Stimulated activated CD4-positive, alpha-beta T cell treated with anti-CD3 and anti-CD28 coated beads, TNF-alpha, amount 100 ng/mL, for 48 hours (primary cell): ENCODE data around the gene CRELD1.

Experiments used
- DNase-seq, 3 donors: peaks; one replicate each; pipeline ENCODE4 v3.0.0-alpha.2; 2020; ENCODE audit warnings: low read depth in 3 of 3

CRELD1 gene

DNA sequence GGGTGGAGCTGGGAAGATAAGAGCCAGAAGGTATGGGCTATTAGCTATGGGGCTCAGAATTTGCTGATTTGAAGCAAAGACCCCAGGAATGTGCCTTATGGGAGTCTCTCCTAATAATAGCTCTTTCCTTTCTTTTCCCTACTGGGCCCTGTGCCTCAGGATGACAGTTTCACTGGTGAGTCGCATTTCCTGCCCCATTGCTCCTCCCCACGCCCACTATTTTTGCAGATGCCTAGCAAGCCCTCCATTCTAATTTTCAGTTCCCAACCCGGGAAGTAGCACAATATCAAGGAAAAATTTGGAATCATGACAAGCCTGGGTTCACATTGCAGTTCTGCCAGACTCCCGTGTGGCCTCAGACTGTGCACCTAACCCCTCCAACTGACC lies 30.4 kb upstream of the CRELD1 start:
- no peak for DNase-seq

- DNase-seq: no peak
Observed at GRCh38 chr3:9903904-9904303, 29.7 kb upstream of the CRELD1 start.

- no peak for DNase-seq
Observed at GRCh38 chr3:9906480-9906879, 27.2 kb upstream of the CRELD1 start.

GRCh38 chr3:9908286-9908685 lies 25.3 kb upstream of the CRELD1 start:
- no peak for DNase-seq

DNA sequence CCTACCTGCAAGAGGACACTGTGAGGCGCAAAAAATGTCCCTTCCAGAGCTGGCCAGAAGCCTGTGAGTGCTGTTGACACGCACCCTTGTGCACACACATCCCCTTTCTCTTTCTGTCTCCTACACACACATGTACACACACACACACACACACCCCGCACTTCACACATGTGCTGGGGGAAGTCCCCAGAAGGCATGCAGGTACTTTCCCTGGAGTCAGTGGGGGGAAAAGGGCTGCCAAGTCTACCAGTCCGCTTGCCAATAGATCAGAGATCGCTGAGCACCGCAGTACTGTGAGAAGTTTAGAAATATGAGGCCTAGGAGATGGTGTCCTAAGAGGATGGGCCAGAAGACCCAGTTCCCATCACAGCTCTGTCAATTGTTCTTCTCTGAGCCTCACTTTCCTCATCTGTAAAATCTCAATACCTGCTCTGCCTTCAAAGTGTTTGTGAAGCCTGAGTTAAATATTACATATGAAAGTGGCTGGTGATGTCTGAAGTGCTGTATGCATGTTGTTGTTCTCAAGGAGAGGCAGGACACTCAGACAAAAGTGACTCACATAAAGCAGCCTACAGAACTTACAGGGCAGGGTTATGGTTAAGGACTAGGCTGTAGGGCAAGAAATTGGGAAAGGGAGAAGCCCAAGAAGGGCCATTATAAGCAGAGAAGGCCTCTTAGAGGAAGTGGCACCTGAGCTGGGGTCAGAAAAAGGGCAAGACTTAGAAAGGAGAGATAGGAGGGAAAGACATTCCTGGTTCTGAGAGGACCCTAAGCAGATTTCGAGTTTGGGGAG lies 24.2 kb upstream of the CRELD1 start:
- DNase-seq: no peak

GRCh38 chr3:9911863-9912262 lies 21.8 kb upstream of the CRELD1 start:
- DNase-seq: no peak

DNA sequence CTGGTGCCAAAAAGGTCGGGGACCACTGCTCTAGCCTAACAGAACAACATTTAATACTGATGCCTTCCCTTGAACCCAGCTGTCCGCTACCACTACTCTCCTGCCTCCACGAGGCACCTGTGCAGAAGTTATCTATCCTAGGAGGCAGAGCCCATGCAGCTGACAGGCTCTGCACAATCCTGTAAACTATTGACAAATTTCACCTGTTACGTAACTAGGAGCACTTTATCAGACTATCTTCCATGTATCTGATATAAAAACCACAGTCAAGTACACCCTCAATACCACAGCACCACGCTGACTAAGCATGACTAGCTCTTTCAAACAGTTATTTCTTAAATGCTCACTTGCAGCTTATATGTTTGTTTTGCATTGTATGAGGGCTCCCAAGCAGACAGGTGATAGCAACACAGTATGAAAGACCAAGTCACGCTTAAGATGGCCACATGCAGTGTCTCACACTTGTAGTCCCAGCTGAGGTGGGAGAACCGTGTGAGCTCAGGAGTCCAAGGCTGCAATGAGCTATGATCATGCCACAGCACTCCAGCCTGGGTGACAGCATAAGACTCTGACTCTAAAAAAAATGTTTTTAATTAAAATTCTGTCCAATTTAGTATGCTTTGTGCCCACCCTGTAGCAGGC lies 21.2 kb upstream of the CRELD1 start:
- no peak for DNase-seq

DNA sequence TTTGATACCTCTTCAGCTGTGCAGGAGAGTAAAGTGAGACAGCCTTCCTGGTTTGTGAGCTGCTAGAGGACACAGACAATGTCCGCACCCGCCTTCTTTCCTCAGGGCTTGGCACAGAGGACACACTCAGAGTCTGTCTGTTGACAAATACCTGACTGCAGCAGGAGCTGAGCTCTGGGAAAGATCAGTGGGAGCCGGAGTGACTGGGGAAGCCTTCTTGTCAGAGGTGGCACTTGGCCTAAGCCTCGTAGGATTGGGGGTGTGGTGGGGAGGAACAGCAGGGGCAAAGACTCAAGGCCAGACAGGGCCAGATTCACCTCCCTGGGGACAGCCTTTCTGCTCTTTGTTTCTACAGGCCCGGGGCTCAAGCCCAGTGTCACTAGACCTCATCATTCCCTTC lies 20.0 kb upstream of the CRELD1 start:
- no peak for DNase-seq

DNA sequence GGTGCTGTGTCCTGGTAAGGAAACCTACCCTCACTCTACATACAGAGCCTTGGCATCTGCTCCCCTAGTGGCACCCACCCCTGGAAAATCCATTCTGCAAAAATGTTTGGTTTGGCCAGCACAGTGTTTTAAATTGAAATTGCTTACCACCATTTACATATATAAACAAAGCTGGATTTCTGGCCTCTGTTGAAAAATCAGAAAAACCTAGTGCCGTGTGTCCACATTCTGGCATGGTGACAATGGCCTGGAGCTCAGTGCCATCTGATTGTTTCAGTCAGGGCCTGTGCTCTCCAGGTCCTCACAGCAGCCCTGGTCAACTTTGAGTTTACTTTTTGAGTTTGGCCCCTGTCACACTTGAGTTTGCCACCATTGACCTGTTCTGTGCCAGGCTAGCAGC lies 19.6 kb upstream of the CRELD1 start:
- DNase-seq: no peak

GRCh38 chr3:9914559-9915253 lies 18.9 kb upstream of the CRELD1 start:
- no peak for DNase-seq

DNA sequence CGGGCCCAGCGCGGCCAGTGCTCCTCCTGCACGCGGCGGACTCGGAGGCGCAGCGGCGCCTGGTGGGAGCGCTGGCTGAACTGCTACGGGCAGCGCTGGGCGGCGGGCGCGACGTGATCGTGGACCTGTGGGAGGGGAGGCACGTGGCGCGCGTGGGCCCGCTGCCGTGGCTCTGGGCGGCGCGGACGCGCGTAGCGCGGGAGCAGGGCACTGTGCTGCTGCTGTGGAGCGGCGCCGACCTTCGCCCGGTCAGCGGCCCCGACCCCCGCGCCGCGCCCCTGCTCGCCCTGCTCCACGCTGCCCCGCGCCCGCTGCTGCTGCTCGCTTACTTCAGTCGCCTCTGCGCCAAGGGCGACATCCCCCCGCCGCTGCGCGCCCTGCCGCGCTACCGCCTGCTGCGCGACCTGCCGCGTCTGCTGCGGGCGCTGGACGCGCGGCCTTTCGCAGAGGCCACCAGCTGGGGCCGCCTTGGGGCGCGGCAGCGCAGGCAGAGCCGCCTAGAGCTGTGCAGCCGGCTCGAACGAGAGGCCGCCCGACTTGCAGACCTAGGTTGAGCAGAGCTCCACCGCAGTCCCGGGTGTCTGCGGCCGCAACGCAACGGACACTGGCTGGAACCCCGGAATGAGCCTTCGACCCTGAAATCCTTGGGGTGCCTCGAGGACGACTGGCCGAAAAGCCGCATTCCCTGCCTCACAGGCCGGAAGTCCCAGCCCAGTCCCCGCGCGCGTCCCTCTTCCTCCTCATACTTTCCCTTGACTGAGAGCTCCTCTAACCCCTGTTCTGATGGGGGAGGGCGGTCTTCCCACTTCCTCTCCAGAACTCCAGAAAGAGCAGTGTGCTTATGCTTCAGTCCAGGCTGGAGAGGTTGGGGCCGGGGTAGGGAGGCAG lies 18.1 kb upstream of the CRELD1 start:
- no peak for DNase-seq

DNA sequence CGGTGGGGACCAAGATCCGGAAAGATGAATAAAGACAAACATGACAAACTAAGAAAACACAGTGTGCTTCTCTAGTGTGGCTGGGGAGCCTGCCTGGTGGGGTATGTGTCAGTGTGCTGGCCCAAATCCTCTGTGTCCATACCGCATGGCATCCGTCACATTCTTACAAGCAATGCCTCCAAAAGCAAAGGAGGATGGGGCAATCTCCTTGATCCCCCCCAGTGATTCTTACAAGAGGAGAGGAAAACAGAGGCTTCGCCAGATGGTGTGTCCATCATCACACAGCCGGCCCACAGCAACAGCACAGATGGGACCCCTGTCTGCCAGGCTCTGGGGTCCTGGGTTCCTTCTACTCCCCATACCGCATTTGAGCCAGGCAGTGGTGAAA lies 17.3 kb upstream of the CRELD1 start:
- DNase-seq: no peak

GRCh38 chr3:9916734-9917680 lies 16.6 kb upstream of the CRELD1 start, which contains the start of gene IL17RC:
TSS of gene IL17RC (plus strand) at chr3:9917098. CDS start at chr3:9917316, 218 bp downstream.
- DNase-seq: no peak

- DNase-seq: no peak
Observed at GRCh38 chr3:9917820-9918219, 15.8 kb upstream of the CRELD1 start.

DNA sequence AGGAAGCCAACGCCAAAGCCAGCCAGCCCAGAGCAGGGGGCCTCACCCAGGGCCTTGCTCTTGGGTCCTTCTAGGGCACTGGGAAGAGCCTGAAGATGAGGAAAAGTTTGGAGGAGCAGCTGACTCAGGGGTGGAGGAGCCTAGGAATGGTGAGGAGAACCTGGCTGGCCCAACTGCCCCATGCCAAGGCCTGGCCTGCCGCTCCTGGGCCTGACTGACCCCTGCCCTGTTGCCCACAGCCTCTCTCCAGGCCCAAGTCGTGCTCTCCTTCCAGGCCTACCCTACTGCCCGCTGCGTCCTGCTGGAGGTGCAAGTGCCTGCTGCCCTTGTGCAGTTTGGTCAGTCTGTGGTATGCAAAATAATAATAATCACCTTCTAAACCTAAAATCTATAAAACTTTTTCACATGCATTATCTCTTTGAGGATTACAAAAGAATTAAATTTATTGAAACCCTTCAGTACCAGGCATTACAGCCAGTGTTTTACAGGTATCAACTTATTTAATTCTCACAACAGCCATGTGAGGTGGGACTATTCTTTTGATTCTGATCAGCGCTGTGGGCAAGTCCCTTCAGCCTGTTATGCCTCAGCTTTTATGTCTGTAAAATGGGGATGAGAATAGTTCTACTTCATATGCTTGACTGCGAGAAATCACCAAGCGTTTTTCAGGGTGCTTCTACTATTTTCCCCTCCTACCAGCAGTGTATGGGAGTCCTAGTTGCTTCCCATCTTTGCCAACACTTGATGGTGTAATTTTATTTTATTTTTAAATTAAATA lies 15.2 kb upstream of the CRELD1 start:
- no peak for DNase-seq

DNA sequence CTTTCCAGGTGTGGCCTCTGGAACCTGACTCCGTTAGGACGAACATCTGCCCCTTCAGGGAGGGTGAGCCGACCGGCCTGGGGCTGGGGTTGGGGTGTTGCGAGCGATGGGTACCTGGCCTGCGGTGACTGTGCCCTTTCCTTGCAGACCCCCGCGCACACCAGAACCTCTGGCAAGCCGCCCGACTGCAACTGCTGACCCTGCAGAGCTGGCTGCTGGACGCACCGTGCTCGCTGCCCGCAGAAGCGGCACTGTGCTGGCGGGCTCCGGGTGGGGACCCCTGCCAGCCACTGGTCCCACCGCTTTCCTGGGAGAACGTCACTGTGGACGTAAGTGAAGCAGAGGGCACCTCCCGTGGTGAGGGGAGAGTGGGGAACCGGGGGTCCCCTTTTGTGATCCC lies 5.5 kb upstream of the CRELD1 start:
- DNase-seq: no peak

DNA sequence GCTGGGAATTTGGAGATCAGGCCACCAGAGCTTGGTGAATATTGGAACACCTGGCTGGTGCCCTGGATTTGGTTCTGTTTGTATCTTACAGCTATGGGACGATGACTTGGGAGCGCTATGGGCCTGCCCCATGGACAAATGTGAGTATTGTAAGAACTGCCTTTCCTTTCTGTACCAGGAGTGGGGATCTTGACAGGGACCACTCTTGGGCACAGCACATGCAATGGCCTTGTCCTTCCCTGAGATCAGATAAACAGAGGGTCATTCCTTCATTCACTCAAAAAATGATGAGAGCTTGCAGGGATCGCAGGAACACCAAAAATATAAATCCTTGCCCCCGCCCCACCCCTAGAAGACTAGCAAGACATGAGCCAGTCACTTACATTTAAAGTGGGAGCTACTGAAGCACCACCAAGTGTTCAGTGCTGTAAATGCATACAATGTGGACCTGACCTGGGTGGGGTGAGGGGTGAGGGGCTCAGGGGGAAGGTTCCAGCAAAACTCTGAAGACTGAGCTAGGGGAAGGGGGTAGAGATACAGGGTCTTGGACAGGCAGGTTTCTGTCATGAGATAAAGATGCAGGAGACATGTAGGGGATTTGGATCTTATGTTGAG lies 2.7 kb upstream of the CRELD1 start:
- DNase-seq: no peak

DNA sequence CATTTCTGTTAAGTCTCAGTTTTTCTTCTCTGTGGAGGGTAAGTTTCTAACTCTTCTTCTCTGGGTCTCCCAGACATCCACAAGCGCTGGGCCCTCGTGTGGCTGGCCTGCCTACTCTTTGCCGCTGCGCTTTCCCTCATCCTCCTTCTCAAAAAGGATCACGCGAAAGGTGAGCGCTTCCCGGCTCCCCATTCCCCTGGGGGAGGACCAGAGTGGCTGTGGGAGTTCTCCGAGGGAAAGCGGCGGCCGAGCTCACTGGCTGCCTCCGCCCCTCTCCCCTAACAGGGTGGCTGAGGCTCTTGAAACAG lies 1.1 kb upstream of the CRELD1 start:
- no peak for DNase-seq

- DNase-seq: peak; percentile 81 to 84 (median 83)
Observed at GRCh38 chr3:9932843-9933560, 632 bp upstream of the CRELD1 start.
